GM12864 (cell line): ENCODE results near the gene PPP6R1.

Experiments used
- DNase-seq: peaks from one replicate; pipeline ENCODE4 v3.0.0-alpha.2; 2011; ENCODE audit warnings: low read depth
- H3K4me3 ChIP-seq: 2 replicates; pipeline ENCODE4 v1.5.1; 2011; ENCODE audit warnings: mild to moderate bottlenecking, low read depth, low read length, control low read depth
- CTCF ChIP-seq: IDR thresholded peaks from 2 replicates; pipeline ENCODE4 v1.5.1; 2011; ENCODE audit warnings: low read depth, mild to moderate bottlenecking, moderate library complexity, low read length, control low read depth, inconsistent platforms; ENCODE audit errors: missing control alignments

Gene PPP6R1

GRCh38 chr19:55252760-55253663 is 5.8 kb downstream of the PPP6R1 start:
- no peak for DNase-seq
- TF ChIP-seq CTCF: no peak
- peak overlapping the region; percentile 93 for H3K4me3 ChIP-seq

GRCh38 chr19:55251341-55252081 is 7.3 kb downstream of the PPP6R1 start:
- H3K4me3 ChIP-seq: peak overlapping the region; percentile 6
- DNase-seq: no peak
- TF ChIP-seq CTCF: no peak

- no peak overlapping the region for H3K4me3 ChIP-seq
- DNase-seq: no peak
- no peak for TF ChIP-seq CTCF
Observed at GRCh38 chr19:55250262-55251036, 8.4 kb downstream of the PPP6R1 start.

GRCh38 chr19:55249841-55250240 is 9.0 kb downstream of the PPP6R1 start:
- no peak for DNase-seq
- H3K4me3 ChIP-seq: no peak overlapping the region
- TF ChIP-seq CTCF: no peak

- DNase-seq: no peak
- no peak overlapping the region for H3K4me3 ChIP-seq
- no peak for TF ChIP-seq CTCF
Observed at GRCh38 chr19:55248704-55249103, 10.1 kb downstream of the PPP6R1 start.

- DNase-seq: no peak
- no peak overlapping the region for H3K4me3 ChIP-seq
- TF ChIP-seq CTCF: no peak
Observed at GRCh38 chr19:55248166-55248675, 10.6 kb downstream of the PPP6R1 start.
